ENCODE results near the gene NR6A1. TPM values are rescaled to one million over a fixed set of nuclear protein-coding genes. Genes with fewer than 3 reads are reported as not detected.

The NR6A1 gene
- total and polyA plus RNA-seq, 2 experiments from 2014 or later: 44.2 to 139 TPM

DNA sequence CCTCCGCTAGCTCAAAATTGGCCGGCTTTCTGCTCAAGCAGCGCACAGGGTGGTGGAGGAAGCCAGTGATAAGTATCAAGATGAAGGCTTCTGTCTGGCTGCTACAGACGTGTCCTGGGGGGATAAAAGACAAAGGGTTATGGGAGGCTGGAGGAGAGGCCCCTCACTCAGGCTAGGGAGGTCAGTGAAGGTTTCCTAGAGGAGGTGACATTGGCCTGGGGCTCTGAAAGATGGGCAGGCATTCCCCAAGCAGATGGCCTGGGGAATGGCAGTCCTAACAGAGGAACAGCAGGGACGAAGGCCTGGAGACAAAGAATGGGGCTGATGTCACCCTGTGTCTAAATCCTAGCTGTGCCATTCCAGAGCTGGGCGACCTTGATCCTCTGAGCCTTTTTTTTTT is 38.1 kb upstream of the NR6A1 start:
- Histone ChIP-seq H3F3A (replicated peaks; ENCODE audit: low read depth) (0 out of 2 replicates have a peak, but pooled peaks cover 8% of the 10 kb centered on the region), H3K9me2 (ENCODE audit: insufficient read depth) (no peaks in the 10 kb centered on the region), H4K20me1 (replicated peaks; ENCODE audit: insufficient read depth) (no peaks in the 10 kb centered on the region), H3K79me2 (replicated peaks; ENCODE audit: insufficient read depth) (no peaks in the 10 kb centered on the region), H3K27me3 (ENCODE audit: insufficient read depth) (no peaks in the 10 kb centered on the region), H3K4me1 (ENCODE audit: insufficient read depth) (peaks cover 14% of the 10 kb centered on the region), H3K27ac (ENCODE audit: low read depth) (no peak overlapping the region), H3K4me3 (no peak overlapping the region), H2AFZ (no peak overlapping the region), H3K4me2 (no peak overlapping the region), H3K36me3 (ENCODE audit: insufficient read depth) (no peaks in the 10 kb centered on the region)
- TF ChIP-seq POLR2AphosphoS5 (IDR thresholded peaks at IDR 0.05; ENCODE audit: low read depth) (no peak), ZNF114 (CRISPR knock-in tag; IDR thresholded peaks at IDR 0.05) (no peak), REST (IDR thresholded peaks at IDR 0.05; ENCODE audit: unreplicated experiment) (no peak), CREB1 (CRISPR knock-in tag; IDR thresholded peaks at IDR 0.05; ENCODE audit: low read depth) (no peak), NANOG (IDR thresholded peaks at IDR 0.05; ENCODE audit: borderline replicate concordance) (no peak), EZH2 (IDR thresholded peaks at IDR 0.05; ENCODE audit: low read depth, unreplicated experiment) (no peak), STAT1 (IDR thresholded peaks at IDR 0.05; ENCODE audit: unreplicated experiment) (no peak), ZNF331 (CRISPR knock-in tag; IDR thresholded peaks at IDR 0.05; ENCODE audit: low read depth) (no peak), JUNB (IDR thresholded peaks at IDR 0.05; ENCODE audit: unreplicated experiment) (no peak), EZH2phosphoT487 (IDR thresholded peaks at IDR 0.05; ENCODE audit: unreplicated experiment) (no peak)
- TF ChIP-seq, protein P1, sequence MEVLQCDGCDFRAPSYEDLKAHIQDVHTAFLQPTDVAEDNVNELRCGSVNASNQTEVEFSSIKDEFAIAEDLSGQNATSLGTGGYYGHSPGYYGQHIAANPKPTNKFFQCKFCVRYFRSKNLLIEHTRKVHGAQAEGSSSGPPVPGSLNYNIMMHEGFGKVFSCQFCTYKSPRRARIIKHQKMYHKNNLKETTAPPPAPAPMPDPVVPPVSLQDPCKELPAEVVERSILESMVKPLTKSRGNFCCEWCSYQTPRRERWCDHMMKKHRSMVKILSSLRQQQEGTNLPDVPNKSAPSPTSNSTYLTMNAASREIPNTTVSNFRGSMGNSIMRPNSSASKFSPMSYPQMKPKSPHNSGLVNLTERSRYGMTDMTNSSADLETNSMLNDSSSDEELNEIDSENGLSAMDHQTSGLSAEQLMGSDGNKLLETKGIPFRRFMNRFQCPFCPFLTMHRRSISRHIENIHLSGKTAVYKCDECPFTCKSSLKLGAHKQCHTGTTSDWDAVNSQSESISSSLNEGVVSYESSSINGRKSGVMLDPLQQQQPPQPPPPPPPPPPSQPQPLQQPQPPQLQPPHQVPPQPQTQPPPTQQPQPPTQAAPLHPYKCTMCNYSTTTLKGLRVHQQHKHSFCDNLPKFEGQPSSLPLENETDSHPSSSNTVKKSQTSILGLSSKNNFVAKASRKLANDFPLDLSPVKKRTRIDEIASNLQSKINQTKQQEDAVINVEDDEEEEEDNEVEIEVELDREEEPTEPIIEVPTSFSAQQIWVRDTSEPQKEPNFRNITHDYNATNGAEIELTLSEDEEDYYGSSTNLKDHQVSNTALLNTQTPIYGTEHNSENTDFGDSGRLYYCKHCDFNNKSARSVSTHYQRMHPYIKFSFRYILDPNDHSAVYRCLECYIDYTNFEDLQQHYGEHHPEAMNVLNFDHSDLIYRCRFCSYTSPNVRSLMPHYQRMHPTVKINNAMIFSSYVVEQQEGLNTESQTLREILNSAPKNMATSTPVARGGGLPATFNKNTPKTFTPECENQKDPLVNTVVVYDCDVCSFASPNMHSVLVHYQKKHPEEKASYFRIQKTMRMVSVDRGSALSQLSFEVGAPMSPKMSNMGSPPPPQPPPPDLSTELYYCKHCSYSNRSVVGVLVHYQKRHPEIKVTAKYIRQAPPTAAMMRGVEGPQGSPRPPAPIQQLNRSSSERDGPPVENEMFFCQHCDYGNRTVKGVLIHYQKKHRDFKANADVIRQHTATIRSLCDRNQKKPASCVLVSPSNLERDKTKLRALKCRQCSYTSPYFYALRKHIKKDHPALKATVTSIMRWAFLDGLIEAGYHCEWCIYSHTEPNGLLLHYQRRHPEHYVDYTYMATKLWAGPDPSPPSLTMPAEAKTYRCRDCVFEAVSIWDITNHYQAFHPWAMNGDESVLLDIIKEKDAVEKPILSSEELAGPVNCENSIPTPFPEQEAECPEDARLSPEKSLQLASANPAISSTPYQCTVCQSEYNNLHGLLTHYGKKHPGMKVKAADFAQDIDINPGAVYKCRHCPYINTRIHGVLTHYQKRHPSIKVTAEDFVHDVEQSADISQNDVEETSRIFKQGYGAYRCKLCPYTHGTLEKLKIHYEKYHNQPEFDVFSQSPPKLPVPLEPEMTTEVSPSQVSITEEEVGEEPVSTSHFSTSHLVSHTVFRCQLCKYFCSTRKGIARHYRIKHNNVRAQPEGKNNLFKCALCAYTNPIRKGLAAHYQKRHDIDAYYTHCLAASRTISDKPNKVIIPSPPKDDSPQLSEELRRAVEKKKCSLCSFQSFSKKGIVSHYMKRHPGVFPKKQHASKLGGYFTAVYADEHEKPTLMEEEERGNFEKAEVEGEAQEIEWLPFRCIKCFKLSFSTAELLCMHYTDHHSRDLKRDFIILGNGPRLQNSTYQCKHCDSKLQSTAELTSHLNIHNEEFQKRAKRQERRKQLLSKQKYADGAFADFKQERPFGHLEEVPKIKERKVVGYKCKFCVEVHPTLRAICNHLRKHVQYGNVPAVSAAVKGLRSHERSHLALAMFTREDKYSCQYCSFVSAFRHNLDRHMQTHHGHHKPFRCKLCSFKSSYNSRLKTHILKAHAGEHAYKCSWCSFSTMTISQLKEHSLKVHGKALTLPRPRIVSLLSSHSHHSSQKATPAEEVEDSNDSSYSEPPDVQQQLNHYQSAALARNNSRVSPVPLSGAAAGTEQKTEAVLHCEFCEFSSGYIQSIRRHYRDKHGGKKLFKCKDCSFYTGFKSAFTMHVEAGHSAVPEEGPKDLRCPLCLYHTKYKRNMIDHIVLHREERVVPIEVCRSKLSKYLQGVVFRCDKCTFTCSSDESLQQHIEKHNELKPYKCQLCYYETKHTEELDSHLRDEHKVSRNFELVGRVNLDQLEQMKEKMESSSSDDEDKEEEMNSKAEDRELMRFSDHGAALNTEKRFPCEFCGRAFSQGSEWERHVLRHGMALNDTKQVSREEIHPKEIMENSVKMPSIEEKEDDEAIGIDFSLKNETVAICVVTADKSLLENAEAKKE (CRISPR knock-in tag; IDR thresholded peaks at IDR 0.05): no peak
- TF ChIP-seq, protein P2, sequence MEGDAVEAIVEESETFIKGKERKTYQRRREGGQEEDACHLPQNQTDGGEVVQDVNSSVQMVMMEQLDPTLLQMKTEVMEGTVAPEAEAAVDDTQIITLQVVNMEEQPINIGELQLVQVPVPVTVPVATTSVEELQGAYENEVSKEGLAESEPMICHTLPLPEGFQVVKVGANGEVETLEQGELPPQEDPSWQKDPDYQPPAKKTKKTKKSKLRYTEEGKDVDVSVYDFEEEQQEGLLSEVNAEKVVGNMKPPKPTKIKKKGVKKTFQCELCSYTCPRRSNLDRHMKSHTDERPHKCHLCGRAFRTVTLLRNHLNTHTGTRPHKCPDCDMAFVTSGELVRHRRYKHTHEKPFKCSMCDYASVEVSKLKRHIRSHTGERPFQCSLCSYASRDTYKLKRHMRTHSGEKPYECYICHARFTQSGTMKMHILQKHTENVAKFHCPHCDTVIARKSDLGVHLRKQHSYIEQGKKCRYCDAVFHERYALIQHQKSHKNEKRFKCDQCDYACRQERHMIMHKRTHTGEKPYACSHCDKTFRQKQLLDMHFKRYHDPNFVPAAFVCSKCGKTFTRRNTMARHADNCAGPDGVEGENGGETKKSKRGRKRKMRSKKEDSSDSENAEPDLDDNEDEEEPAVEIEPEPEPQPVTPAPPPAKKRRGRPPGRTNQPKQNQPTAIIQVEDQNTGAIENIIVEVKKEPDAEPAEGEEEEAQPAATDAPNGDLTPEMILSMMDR (conservative IDR thresholded peaks at IDR 0.05; ENCODE audit: low read depth in 2 of 2): no peak
- TF ChIP-seq, protein P3, sequence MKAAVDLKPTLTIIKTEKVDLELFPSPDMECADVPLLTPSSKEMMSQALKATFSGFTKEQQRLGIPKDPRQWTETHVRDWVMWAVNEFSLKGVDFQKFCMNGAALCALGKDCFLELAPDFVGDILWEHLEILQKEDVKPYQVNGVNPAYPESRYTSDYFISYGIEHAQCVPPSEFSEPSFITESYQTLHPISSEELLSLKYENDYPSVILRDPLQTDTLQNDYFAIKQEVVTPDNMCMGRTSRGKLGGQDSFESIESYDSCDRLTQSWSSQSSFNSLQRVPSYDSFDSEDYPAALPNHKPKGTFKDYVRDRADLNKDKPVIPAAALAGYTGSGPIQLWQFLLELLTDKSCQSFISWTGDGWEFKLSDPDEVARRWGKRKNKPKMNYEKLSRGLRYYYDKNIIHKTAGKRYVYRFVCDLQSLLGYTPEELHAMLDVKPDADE (IDR thresholded peaks at IDR 0.05): no peak
- DNase-seq (ENCODE audit: low spot score) (no peak), ATAC-seq (no peak)
- Mint-ChIP-seq H3K27me3 (ENCODE audit: insufficient read depth, low read depth, poor library complexity) (peaks cover 8% of the 10 kb centered on the region), H3K4me1 (peaks cover 34% of the 10 kb centered on the region), H3K36me3 (ENCODE audit: low read depth) (no peaks in the 10 kb centered on the region; the same call in 2 of the 3 replicates), H3K27ac (no peak overlapping the region), H3K4me3 (no peak overlapping the region), H3K9me3 (no peaks in the 10 kb centered on the region)
